GM19351 (cell line): Measurements from ENCODE around the gene MARCHF2.
"Not testable (repeated sequence)": the region's sequence is repeated elsewhere in the genome, so short reads cannot be mapped to it uniquely, and the experiment has no call there.

Source experiments
- ATAC-seq: cut with Tn5 transposase; IDR thresholded peaks from one replicate; pipeline ENCODE4 v1.9.1; 2021; ENCODE audit warnings: mild to moderate bottlenecking, moderate library complexity; ENCODE audit not compliant: unreplicated experiment

MARCHF2 gene

DNA sequence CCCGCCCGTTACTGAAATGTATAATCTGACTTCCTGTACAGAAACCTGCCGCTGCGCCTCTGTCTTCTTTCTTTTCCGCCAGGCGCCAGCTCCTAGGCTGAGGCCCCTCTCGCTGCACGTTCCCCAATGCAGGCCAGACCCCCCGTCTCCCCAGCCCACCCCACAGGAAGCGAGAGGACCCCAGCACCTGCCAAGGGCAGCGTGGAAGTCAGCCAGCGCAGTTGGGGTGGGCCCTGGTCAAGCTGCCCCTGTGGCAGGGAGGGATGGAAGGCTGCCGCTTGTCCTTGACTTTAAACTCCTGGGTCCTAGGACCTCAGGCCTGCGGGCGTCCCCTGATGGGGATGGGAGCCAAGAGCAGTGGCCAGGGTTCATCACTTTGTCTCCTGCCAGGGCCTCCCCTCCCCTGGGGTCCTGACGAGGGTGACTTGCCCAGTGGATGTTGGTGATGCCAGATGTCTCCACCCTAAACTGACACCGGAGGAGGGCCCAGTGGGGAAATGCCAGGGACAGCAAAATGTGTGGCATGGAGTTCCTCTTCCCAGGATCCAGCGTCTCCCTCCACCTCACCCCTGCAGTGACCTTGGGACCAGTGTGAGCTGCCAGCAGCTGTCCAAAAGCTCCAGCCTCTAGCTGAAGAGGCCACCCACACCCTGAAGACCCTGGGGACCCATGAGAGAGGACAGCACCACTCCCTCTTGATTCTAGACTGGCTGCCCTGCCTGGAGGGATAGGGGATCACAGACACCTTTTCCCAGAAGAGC, 8.5 kb upstream of the MARCHF2 start:
- no peak for ATAC-seq

GRCh38 chr19:8410718-8411117, 2.4 kb upstream of the MARCHF2 start:
- ATAC-seq = not testable (repeated sequence)

DNA sequence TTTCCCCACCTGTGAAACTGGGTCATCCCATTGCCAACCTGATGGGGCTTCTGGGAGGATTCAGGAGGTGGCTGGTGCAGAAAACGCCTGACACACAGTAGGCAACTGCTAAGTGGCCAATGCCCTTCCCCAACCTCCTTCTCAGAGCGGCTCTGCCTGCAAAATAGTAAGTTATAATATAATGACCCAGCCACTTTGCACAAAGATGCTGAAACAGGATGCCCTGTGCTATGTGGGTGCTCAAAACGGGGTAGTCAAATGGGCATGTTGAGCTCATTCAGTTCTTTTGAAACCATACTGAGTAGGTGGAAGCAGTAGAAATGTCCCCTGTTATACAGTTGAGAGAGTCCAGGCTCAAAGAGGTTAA, 507 bp downstream of the MARCHF2 start:
- no peak for ATAC-seq

DNA sequence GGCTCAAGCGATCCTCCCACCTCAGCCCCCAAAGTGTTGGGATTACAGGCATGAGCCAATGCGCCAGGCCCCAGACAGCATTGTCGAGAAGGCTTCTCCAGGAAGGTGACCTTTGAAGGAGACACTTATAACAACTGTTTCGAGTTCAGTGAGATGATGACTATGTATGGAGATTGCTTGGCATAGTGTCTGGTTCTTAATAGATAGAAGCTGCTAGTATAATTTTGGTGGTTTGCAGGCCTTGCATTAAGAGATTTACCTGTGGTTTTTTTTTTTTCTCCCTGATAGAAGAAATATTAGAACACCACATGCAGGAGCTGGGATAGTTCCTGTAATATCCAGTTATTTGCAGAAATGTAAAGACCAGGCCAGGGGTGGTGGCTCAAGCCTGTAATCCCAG, 3.7 kb downstream of the MARCHF2 start:
- ATAC-seq = no peak

DNA sequence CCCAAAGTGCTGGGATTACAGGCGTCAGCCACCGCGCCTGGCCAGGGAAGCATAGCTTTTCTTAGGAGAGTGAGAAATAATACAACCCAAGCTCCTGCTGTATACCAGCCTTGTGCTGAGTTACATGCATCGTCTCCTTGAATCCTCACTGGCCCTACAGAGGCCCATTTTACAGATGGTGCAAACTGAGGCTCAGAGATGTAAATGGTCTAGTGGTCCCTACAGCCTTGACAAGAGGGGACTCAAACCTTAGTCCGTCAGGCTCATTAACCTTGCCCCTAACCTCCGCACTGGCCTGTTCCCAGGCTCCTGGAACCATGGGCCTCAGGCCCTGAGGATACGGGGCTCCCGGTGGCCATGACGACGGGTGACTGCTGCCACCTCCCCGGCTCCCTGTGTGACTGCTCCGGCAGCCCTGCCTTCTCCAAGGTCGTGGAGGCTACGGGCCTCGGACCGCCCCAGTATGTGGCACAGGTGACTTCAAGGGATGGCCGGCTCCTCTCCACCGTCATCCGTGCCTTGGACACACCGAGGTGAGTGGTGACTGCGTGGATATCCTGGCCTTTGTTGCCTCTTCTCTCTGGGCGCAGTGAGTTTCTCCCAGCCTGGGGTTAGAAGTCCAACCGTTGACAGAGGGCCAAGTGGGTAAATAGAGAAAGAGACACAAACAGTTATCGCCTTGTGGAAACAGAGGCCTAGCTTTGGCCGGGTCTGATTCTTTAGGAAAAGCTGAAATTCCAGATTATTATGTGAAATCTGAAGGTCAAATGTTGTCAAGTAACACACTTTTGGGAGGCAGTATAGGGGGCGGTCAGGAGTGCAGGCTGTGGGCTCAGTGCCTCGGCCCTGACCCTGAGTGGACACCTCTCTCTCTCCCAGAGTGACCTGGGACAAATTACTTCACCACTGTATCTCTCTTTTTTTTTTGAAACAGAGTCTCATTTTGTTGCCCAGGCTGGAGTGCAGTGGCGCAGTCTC, 8.7 kb downstream of the MARCHF2 start:
- no peak for ATAC-seq

DNA sequence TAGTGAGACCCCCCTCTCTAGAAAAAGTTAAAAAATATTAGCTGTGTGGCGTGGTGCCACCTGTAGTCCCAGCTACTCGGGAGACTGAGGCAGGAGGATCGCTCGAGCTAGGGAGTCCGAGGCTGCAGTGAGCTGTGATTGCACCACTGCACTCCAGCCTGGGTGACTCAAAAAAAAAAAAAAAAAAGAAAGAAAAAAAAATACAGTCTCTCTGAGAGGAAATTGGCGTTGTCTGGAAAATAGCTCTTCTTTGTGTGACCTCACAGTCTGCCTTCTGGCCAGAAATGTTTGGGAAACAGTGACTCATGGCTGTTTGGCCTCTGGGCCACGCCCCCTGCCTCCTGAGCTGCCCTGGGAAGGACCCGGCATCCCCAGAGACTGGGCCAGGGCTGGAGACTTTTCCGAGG, 10.7 kb downstream of the MARCHF2 start:
- ATAC-seq = no peak

GRCh38 chr19:8425331-8425730, 12.2 kb downstream of the MARCHF2 start:
- ATAC-seq = not testable (repeated sequence)

GRCh38 chr19:8426283-8426682, 13.2 kb downstream of the MARCHF2 start:
- no peak for ATAC-seq

GRCh38 chr19:8429044-8429443, 15.9 kb downstream of the MARCHF2 start:
- ATAC-seq = no peak

GRCh38 chr19:8429826-8430225, 16.7 kb downstream of the MARCHF2 start:
- no peak for ATAC-seq

- no peak for ATAC-seq
Measured at GRCh38 chr19:8430650-8431049, 17.5 kb downstream of the MARCHF2 start.

DNA sequence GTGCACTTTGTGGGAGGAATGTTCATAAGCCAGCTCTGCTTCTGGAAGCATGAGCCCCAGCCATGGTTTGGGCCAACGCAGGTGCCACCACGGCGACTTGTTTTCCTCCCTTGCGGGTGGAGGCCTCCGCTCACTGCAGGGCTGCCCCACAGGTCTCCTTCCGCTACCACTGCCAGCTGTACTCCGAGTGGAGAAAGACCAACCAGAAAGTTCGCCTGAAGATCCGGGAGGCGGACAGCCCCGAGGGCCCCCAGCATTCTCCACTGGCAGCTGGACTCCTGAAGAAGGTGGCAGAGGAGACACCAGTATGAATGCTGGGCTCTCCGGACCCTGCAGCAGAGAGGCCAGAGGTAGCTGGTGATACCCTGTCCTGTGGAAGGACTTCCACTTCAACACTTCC, 25.1 kb downstream of the MARCHF2 start:
- ATAC-seq = no peak

- ATAC-seq = no peak
Measured at GRCh38 chr19:8441725-8442544, 28.8 kb downstream of the MARCHF2 start.

- ATAC-seq = not testable (repeated sequence)
Measured at GRCh38 chr19:8444140-8444676, 31.1 kb downstream of the MARCHF2 start.

- peak; percentile 76 for ATAC-seq
Measured at GRCh38 chr19:8444677-8445487, 31.8 kb downstream of the MARCHF2 start, which contains the start of gene HNRNPM. HNRNPM (plus strand) TSS chr19:8444975; CDS start chr19:8444999, 24 bp downstream.

DNA sequence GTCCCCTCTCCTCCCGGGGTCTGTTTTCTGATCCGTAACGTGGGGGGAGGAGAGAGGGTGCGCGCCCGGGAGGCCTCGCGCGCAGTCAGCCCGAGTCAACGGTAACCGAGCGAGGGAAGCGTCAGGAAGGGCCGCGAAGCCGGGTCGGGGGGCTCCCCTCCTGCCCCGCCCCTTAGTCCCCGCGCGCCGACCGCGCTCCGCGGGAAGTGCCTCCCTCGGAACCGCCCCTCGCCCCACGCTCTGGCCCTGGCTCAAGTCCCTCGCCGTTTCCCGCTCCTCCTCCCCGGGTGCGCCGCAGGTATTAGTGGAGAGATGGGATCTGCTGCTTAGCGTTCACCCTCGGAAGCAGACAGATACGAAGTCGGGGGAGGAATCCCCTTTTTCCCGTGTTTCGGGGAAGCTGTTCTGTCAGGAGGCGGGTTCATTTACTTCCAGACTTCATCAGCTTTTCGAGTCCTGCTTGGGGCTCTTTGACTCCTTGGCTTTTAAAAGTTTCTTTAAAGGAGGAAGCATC, 32.4 kb downstream of the MARCHF2 start:
- ATAC-seq = no peak

- no peak for ATAC-seq
Measured at GRCh38 chr19:8446061-8446709, 33.1 kb downstream of the MARCHF2 start.

GRCh38 chr19:8449830-8450229, 36.7 kb downstream of the MARCHF2 start:
- ATAC-seq = no peak

DNA sequence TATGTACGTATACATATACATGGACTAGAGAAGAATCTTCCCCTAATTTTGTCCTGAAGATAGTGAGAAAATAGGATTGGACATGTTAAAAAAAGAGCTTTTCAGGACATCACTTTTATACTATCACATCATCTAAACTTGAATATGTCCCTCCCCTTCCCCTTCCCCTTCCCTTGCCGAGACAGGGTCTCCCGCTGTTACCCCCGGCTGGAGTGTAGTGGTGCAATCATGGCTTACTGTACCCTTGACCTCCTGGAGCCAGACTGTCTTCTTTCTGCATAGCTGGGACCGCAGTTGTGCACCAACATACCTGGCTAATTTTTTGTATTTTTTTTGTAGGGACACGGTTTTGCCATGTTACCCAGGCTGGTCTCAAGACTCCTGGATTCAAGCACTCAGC, 38.3 kb downstream of the MARCHF2 start:
- ATAC-seq = no peak
